HL-60/S4 treated with retinoic acid at 250 ng/mL for 4 days and 3 days (cell line): Measurements from ENCODE around the gene HOMER2.
"Not testable (repeated sequence)": the region's sequence is repeated elsewhere in the genome, so short reads cannot be mapped to it uniquely, and the experiment has no call there.

Experiments used
- in situ Hi-C: fragments of 300-500 bp; cut with MboI; formaldehyde crosslinking; loops from 2 replicates; pipeline ENCODE4 v1.7.0; 2022; ENCODE audit warnings: low sequenced_read_pairs

Gene HOMER2

GRCh38 chr15:82966671-82967071, 14.2 kb upstream of the HOMER2 start:
- in situ Hi-C loops, result no loop called here

- in situ Hi-C loops, result no loop called here
Measured at GRCh38 chr15:82964890-82965289, 12.4 kb upstream of the HOMER2 start.

GRCh38 chr15:82963471-82964341, 11.2 kb upstream of the HOMER2 start:
- in situ Hi-C loops, result no loop called here

- in situ Hi-C loops, result no loop called here
Measured at GRCh38 chr15:82960766-82961165, 8.2 kb upstream of the HOMER2 start.

- in situ Hi-C loops, result no loop called here
Measured at GRCh38 chr15:82959423-82959822, 6.9 kb upstream of the HOMER2 start.

GRCh38 chr15:82958638-82959037, 6.1 kb upstream of the HOMER2 start:
- in situ Hi-C loops, result no loop called here

- in situ Hi-C loops, result no loop called here
Measured at GRCh38 chr15:82951472-82952157, 905 bp downstream of the HOMER2 start.

- in situ Hi-C loops, result no loop called here
Measured at GRCh38 chr15:82950746-82951370, 1.7 kb downstream of the HOMER2 start.

GRCh38 chr15:82950295-82950694, 2.2 kb downstream of the HOMER2 start:
- in situ Hi-C loops, result no loop called here

GRCh38 chr15:82946155-82946701, 6.3 kb downstream of the HOMER2 start:
- in situ Hi-C loops, result no loop called here

- in situ Hi-C loops, result no loop called here
Measured at GRCh38 chr15:82945326-82945725, 7.2 kb downstream of the HOMER2 start.

GRCh38 chr15:82944821-82945220, 7.7 kb downstream of the HOMER2 start:
- in situ Hi-C loops, result no loop called here

- in situ Hi-C loops, result no loop called here
Measured at GRCh38 chr15:82944056-82944455, 8.5 kb downstream of the HOMER2 start.

- in situ Hi-C loops, result no loop called here
Measured at GRCh38 chr15:82943176-82943575, 9.3 kb downstream of the HOMER2 start.

GRCh38 chr15:82942691-82943090, 9.8 kb downstream of the HOMER2 start:
- in situ Hi-C loops, result no loop called here

GRCh38 chr15:82939678-82940077, 12.8 kb downstream of the HOMER2 start:
- in situ Hi-C loops, result not testable (repeated sequence)

GRCh38 chr15:82937712-82938058, 14.8 kb downstream of the HOMER2 start:
- in situ Hi-C loops, result no loop called here

GRCh38 chr15:82936966-82937711, 15.4 kb downstream of the HOMER2 start:
- in situ Hi-C loops, result no loop called here

GRCh38 chr15:82935382-82935781, 17.1 kb downstream of the HOMER2 start:
- in situ Hi-C loops, result no loop called here

GRCh38 chr15:82934100-82934880, 18.2 kb downstream of the HOMER2 start:
- in situ Hi-C loops, result no loop called here
